ENCODE data around the gene MYH6. TPM values are rescaled to one million over a fixed set of nuclear protein-coding genes. Genes with fewer than 3 reads are reported as not detected.

Gene MYH6
- total and polyA plus RNA-seq, 2 donors (not counting 1 experiment from before 2014, with no cell fraction given), result not detected

GRCh38 chr14:23371865-23372264 lies 36.2 kb downstream of the MYH6 start:
- Histone ChIP-seq H3K9ac (ENCODE audit: insufficient read depth, low read length) (no peak overlapping the region), H4K20me1 (ENCODE audit: control insufficient read depth, extremely low read depth, insufficient read depth, low read length) (no peaks in the 10 kb centered on the region), H2AFZ (ENCODE audit: low read length) (no peak overlapping the region), H3K79me2 (ENCODE audit: control insufficient read depth, insufficient read depth, low read length) (no peaks in the 10 kb centered on the region), H3K9me3 (ENCODE audit: control insufficient read depth, insufficient read depth, low read depth, low read length) (no peaks in the 10 kb centered on the region), H3K27ac (ENCODE audit: insufficient read depth, low read length) (no peak overlapping the region), H3K4me1 (ENCODE audit: control insufficient read depth, extremely low read depth, insufficient read depth, low read length) (no peaks in the 10 kb centered on the region), H3K27me3 (ENCODE audit: control insufficient read depth, insufficient read depth, low read length) (peaks cover 18% of the 10 kb centered on the region), H3K36me3 (ENCODE audit: control insufficient read depth, insufficient read depth, low read length) (no peaks in the 10 kb centered on the region), H3K4me2 (ENCODE audit: extremely low read depth, insufficient read depth, low read length) (no peak overlapping the region), H3K4me3 (replicated peaks in 1 of 4; ENCODE audit: control extremely low read depth in 1 of 4, insufficient read depth in 1 of 4, low read depth in 3 of 4, low read length in 4 of 4) (no peak overlapping the region)
- DNase-seq (ENCODE audit: low read depth in 2 of 2), result no peak
- TF ChIP-seq CTCF (conservative IDR thresholded peaks at IDR 0.05 in 1 of 2, IDR thresholded peaks at IDR 0.05 in 1 of 2; ENCODE audit: low read depth in 1 of 2, low read length in 2 of 2), result no peak
- TF ChIP-seq EZH2 (IDR thresholded peaks at IDR 0.05; ENCODE audit: low read length, missing control alignments), result no peak

- no peak for DNase-seq (ENCODE audit: low read depth in 2 of 2)
- H3K9me3 ChIP-seq (ENCODE audit: control insufficient read depth, insufficient read depth, low read depth, low read length), result no peaks in the 10 kb centered on the region
- H3K36me3 ChIP-seq (ENCODE audit: control insufficient read depth, insufficient read depth, low read length), result no peaks in the 10 kb centered on the region
- H3K4me1 ChIP-seq (ENCODE audit: control insufficient read depth, extremely low read depth, insufficient read depth, low read length), result no peaks in the 10 kb centered on the region
- no peak overlapping the region for H3K4me2 ChIP-seq (ENCODE audit: extremely low read depth, insufficient read depth, low read length)
- TF ChIP-seq CTCF (conservative IDR thresholded peaks at IDR 0.05 in 1 of 2, IDR thresholded peaks at IDR 0.05 in 1 of 2; ENCODE audit: low read depth in 1 of 2, low read length in 2 of 2) (no peak), EZH2 (IDR thresholded peaks at IDR 0.05; ENCODE audit: low read length, missing control alignments) (no peak)
- peaks cover 22% of the 10 kb centered on the region for H3K27me3 ChIP-seq (ENCODE audit: control insufficient read depth, insufficient read depth, low read length)
- H3K79me2 ChIP-seq (ENCODE audit: control insufficient read depth, insufficient read depth, low read length), result no peaks in the 10 kb centered on the region
- no peak overlapping the region for H3K27ac ChIP-seq (ENCODE audit: insufficient read depth, low read length)
- H3K9ac ChIP-seq (ENCODE audit: insufficient read depth, low read length), result no peak overlapping the region
- no peak overlapping the region for H3K4me3 ChIP-seq (replicated peaks in 1 of 4; ENCODE audit: control extremely low read depth in 1 of 4, insufficient read depth in 1 of 4, low read depth in 3 of 4, low read length in 4 of 4)
- H4K20me1 ChIP-seq (ENCODE audit: control insufficient read depth, extremely low read depth, insufficient read depth, low read length), result no peaks in the 10 kb centered on the region
- no peak overlapping the region for H2AFZ ChIP-seq (ENCODE audit: low read length)
Measured at GRCh38 chr14:23370221-23370620, 37.9 kb downstream of the MYH6 start.

GRCh38 chr14:23366426-23366921 lies 41.6 kb downstream of the MYH6 start:
- H3K27ac ChIP-seq (ENCODE audit: insufficient read depth, low read length), result no peak overlapping the region
- H3K9me3 ChIP-seq (ENCODE audit: control insufficient read depth, insufficient read depth, low read depth, low read length), result no peaks in the 10 kb centered on the region
- H3K4me1 ChIP-seq (ENCODE audit: control insufficient read depth, extremely low read depth, insufficient read depth, low read length), result no peaks in the 10 kb centered on the region
- H3K4me3 ChIP-seq (replicated peaks in 1 of 4; ENCODE audit: control extremely low read depth in 1 of 4, insufficient read depth in 1 of 4, low read depth in 3 of 4, low read length in 4 of 4), result peak overlapping the region in 1 of 4 experiments; percentile 62
- peaks cover 20% of the 10 kb centered on the region for H3K27me3 ChIP-seq (ENCODE audit: control insufficient read depth, insufficient read depth, low read length)
- H3K9ac ChIP-seq (ENCODE audit: insufficient read depth, low read length), result no peak overlapping the region
- no peaks in the 10 kb centered on the region for H3K36me3 ChIP-seq (ENCODE audit: control insufficient read depth, insufficient read depth, low read length)
- no peak for TF ChIP-seq CTCF (conservative IDR thresholded peaks at IDR 0.05 in 1 of 2, IDR thresholded peaks at IDR 0.05 in 1 of 2; ENCODE audit: low read depth in 1 of 2, low read length in 2 of 2)
- TF ChIP-seq EZH2 (IDR thresholded peaks at IDR 0.05; ENCODE audit: low read length, missing control alignments), result no peak
- no peak overlapping the region for H3K4me2 ChIP-seq (ENCODE audit: extremely low read depth, insufficient read depth, low read length)
- no peak overlapping the region for H2AFZ ChIP-seq (ENCODE audit: low read length)
- no peaks in the 10 kb centered on the region for H4K20me1 ChIP-seq (ENCODE audit: control insufficient read depth, extremely low read depth, insufficient read depth, low read length)
- DNase-seq (ENCODE audit: low read depth in 2 of 2), result peak; percentile 73 to 76
- no peaks in the 10 kb centered on the region for H3K79me2 ChIP-seq (ENCODE audit: control insufficient read depth, insufficient read depth, low read length)
